HG03108 (cell line): ENCODE measurements around the gene AGBL4.

Experiments used
- ATAC-seq: cut with Tn5 transposase; IDR thresholded peaks from one replicate; pipeline ENCODE4 v1.9.1; 2021; ENCODE audit warnings: moderate library complexity; ENCODE audit not compliant: unreplicated experiment

AGBL4 gene

GRCh38 chr1:48619539-48619938, 1404.2 kb downstream of the AGBL4 start:
- ATAC-seq, result no peak

GRCh38 chr1:48617252-48617651, 1406.5 kb downstream of the AGBL4 start:
- no peak for ATAC-seq

GRCh38 chr1:48616710-48617109, 1407.0 kb downstream of the AGBL4 start:
- no peak for ATAC-seq

GRCh38 chr1:48611841-48612240, 1411.9 kb downstream of the AGBL4 start:
- no peak for ATAC-seq

GRCh38 chr1:48610628-48611542, 1412.9 kb downstream of the AGBL4 start:
- no peak for ATAC-seq

GRCh38 chr1:48608882-48609281, 1414.9 kb downstream of the AGBL4 start:
- no peak for ATAC-seq

GRCh38 chr1:48603222-48603621, 1420.5 kb downstream of the AGBL4 start:
- ATAC-seq, result no peak

GRCh38 chr1:48602349-48602748, 1421.4 kb downstream of the AGBL4 start:
- no peak for ATAC-seq

GRCh38 chr1:48600182-48600581, 1423.6 kb downstream of the AGBL4 start:
- no peak for ATAC-seq

GRCh38 chr1:48597663-48598062, 1426.1 kb downstream of the AGBL4 start:
- no peak for ATAC-seq

- ATAC-seq, result no peak
Observed at GRCh38 chr1:48596046-48596445, 1427.7 kb downstream of the AGBL4 start.

- ATAC-seq, result no peak
Observed at GRCh38 chr1:48595613-48596012, 1428.1 kb downstream of the AGBL4 start.

- no peak for ATAC-seq
Observed at GRCh38 chr1:48592330-48592729, 1431.4 kb downstream of the AGBL4 start.

GRCh38 chr1:48591181-48591580, 1432.6 kb downstream of the AGBL4 start:
- ATAC-seq, result no peak

- no peak for ATAC-seq
Observed at GRCh38 chr1:48588061-48588460, 1435.7 kb downstream of the AGBL4 start.

GRCh38 chr1:48582408-48582807, 1441.3 kb downstream of the AGBL4 start:
- ATAC-seq, result no peak

- ATAC-seq, result no peak
Observed at GRCh38 chr1:48581270-48581669, 1442.5 kb downstream of the AGBL4 start.

GRCh38 chr1:48576565-48576964, 1447.2 kb downstream of the AGBL4 start:
- no peak for ATAC-seq

GRCh38 chr1:48572646-48573258, 1451.0 kb downstream of the AGBL4 start:
- ATAC-seq, result no peak

- no peak for ATAC-seq
Observed at GRCh38 chr1:48572134-48572533, 1451.6 kb downstream of the AGBL4 start.

GRCh38 chr1:48571303-48571987, 1452.3 kb downstream of the AGBL4 start:
- ATAC-seq, result no peak

GRCh38 chr1:48570568-48570967, 1453.2 kb downstream of the AGBL4 start:
- no peak for ATAC-seq
